ENCODE results near the gene BRPF3. TPM values are rescaled to one million over a fixed set of nuclear protein-coding genes. Genes with fewer than 3 reads are reported as not detected.

BRPF3 gene
- total and polyA plus RNA-seq, 4 donors = 7.5 to 20.0 (median 13.7) TPM

DNA sequence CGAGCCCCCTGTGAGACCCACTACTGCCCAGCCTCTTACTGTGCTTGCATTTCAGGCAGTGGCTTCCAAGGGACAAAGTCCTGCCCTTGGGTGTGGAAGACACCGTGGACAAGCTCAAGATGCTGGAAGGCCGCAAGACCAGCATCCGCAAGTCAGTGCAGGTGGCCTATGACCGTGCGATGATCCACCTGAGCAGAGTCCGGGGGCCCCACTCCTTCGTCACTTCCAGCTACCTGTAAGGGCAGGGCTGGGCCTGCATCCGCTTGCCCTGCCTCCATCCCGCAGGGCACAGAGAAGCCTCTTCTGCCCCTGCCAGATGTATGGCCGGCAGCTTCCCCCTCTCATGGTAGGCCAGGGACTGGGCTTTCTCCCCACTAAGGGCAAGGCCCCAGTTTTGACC lies 33.8 kb downstream of the BRPF3 start:
- H3K4me1 ChIP-seq (ENCODE audit: control insufficient read depth in 4 of 4, insufficient read depth in 4 of 4, low read length in 3 of 4) = no peaks in the 10 kb centered on the region
- no peaks in the 10 kb centered on the region for H3K27me3 ChIP-seq (ENCODE audit: control insufficient read depth in 4 of 4, insufficient read depth in 4 of 4, low read length in 3 of 4)
- no peak for DNase-seq (ENCODE audit: low spot score)
- no peak overlapping the region for H3K4me3 ChIP-seq (ENCODE audit: low read depth in 1 of 3, low read length in 3 of 3)
- H3K9ac ChIP-seq (ENCODE audit: low read depth in 1 of 2, low read length in 2 of 2) = no peak overlapping the region
- no peak overlapping the region for H3K27ac ChIP-seq (ENCODE audit: low read depth in 1 of 2, low read length in 2 of 2)
- H3K9me3 ChIP-seq (ENCODE audit: control insufficient read depth in 4 of 4, low read length in 3 of 4) = no peaks in the 10 kb centered on the region
- TF ChIP-seq FOXA1 (IDR thresholded peaks at IDR 0.05) = no peak
- no peak for TF ChIP-seq HNF4G (IDR thresholded peaks at IDR 0.05)
- TF ChIP-seq, protein P1, sequence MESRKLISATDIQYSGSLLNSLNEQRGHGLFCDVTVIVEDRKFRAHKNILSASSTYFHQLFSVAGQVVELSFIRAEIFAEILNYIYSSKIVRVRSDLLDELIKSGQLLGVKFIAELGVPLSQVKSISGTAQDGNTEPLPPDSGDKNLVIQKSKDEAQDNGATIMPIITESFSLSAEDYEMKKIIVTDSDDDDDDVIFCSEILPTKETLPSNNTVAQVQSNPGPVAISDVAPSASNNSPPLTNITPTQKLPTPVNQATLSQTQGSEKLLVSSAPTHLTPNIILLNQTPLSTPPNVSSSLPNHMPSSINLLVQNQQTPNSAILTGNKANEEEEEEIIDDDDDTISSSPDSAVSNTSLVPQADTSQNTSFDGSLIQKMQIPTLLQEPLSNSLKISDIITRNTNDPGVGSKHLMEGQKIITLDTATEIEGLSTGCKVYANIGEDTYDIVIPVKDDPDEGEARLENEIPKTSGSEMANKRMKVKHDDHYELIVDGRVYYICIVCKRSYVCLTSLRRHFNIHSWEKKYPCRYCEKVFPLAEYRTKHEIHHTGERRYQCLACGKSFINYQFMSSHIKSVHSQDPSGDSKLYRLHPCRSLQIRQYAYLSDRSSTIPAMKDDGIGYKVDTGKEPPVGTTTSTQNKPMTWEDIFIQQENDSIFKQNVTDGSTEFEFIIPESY (IDR thresholded peaks at IDR 0.05) = no peak
- no peak for TF ChIP-seq JUND (IDR thresholded peaks at IDR 0.05)
- no peak for TF ChIP-seq EGR1 (IDR thresholded peaks at IDR 0.05; ENCODE audit: low read depth in 2 of 2)
- TF ChIP-seq MAX (IDR thresholded peaks at IDR 0.05) = no peak
- TF ChIP-seq RXRA (IDR thresholded peaks at IDR 0.05) = no peak
- no peak for TF ChIP-seq TAF1 (conservative IDR thresholded peaks at IDR 0.05)
- TF ChIP-seq GABPA (IDR thresholded peaks at IDR 0.05 in 1 of 2, conservative IDR thresholded peaks at IDR 0.05 in 1 of 2) = no peak
- TF ChIP-seq NR2F2 (IDR thresholded peaks at IDR 0.05) = no peak
- TF ChIP-seq CTCF (IDR thresholded peaks at IDR 0.05; ENCODE audit: low read depth, low read length, missing input control) = no peak
- peaks cover 9 to 63% (median 40%) of the 10 kb centered on the region in 4 donors for H3K36me3 ChIP-seq (ENCODE audit: control insufficient read depth in 4 of 4, insufficient read depth in 3 of 4, low read depth in 1 of 4, low read length in 3 of 4)
- WGBS = 97% methylated on average over 11 of the region's 11 CpGs

DNA sequence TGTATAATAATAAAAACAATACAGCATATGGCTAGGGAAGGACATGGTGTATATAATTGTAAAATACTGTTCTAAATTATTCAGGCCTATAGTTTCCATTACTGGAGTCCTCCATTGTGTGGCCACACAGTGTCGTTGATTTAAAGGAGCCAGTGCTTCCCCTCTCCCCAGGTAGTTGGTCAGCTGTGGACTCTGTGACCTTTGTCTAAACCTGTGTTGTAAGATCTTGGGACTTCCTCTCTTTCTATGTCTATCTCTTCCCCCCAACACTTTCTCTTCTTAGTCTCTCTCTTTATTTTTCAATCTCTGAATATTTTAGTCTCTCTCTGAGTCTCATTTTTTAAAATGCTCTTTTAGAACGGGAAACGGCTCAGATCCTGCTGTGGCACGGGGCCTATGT lies 35.6 kb downstream of the BRPF3 start:
- H3K27ac ChIP-seq (ENCODE audit: low read depth in 1 of 2, low read length in 2 of 2) = no peak overlapping the region
- WGBS = 80% methylated on average over 4 of the region's 4 CpGs
- no peaks in the 10 kb centered on the region for H3K9me3 ChIP-seq (ENCODE audit: control insufficient read depth in 4 of 4, low read length in 3 of 4)
- no peak overlapping the region for H3K4me3 ChIP-seq (ENCODE audit: low read depth in 1 of 3, low read length in 3 of 3)
- H3K27me3 ChIP-seq (ENCODE audit: control insufficient read depth in 4 of 4, insufficient read depth in 4 of 4, low read length in 3 of 4) = no peaks in the 10 kb centered on the region
- H3K4me1 ChIP-seq (ENCODE audit: control insufficient read depth in 4 of 4, insufficient read depth in 4 of 4, low read length in 3 of 4) = no peaks in the 10 kb centered on the region
- no peak overlapping the region for H3K9ac ChIP-seq (ENCODE audit: low read depth in 1 of 2, low read length in 2 of 2)
- DNase-seq (ENCODE audit: low spot score) = no peak
- H3K36me3 ChIP-seq (ENCODE audit: control insufficient read depth in 4 of 4, insufficient read depth in 3 of 4, low read depth in 1 of 4, low read length in 3 of 4) = peaks cover 7 to 53% (median 33%) of the 10 kb centered on the region in 4 donors
- TF ChIP-seq TAF1 (conservative IDR thresholded peaks at IDR 0.05) (no peak), HNF4A (conservative IDR thresholded peaks at IDR 0.05) (no peak), RXRA (IDR thresholded peaks at IDR 0.05) (no peak), YY1 (IDR thresholded peaks at IDR 0.05) (no peak)

DNA sequence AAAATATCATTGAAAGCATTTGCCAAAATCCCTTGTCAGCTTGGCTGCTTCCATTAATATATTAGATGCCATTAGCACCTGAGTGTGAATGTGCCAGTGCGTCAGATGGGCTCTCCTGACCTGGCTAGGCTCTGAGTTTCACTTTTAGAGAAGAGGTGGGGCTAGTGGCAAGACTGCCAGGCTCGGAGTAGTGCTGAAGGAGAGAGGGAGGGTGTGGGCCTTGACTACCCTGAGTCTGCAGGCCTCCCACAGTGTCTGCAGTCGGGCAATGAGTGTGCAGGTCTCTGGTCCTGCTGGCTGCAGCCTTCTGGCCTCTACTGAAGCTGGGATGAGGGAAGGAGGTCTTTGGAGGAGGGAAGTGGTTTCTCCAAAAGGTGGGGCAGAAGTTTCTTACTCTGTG lies 38.8 kb downstream of the BRPF3 start:
- 77% methylated on average over 3 of the region's 3 CpGs for WGBS
- TF ChIP-seq EGR1 (IDR thresholded peaks at IDR 0.05; ENCODE audit: low read depth in 2 of 2) = no peak
- TF ChIP-seq JUND (IDR thresholded peaks at IDR 0.05) = no peak
- TF ChIP-seq YY1 (IDR thresholded peaks at IDR 0.05) = no peak
- Histone ChIP-seq H3K4me1 (ENCODE audit: control insufficient read depth in 4 of 4, insufficient read depth in 4 of 4, low read length in 3 of 4) (no peaks in the 10 kb centered on the region), H3K27me3 (ENCODE audit: control insufficient read depth in 4 of 4, insufficient read depth in 4 of 4, low read length in 3 of 4) (no peaks in the 10 kb centered on the region), H3K9me3 (ENCODE audit: control insufficient read depth in 4 of 4, low read length in 3 of 4) (no peaks in the 10 kb centered on the region), H3K9ac (ENCODE audit: low read depth in 1 of 2, low read length in 2 of 2) (no peak overlapping the region), H3K27ac (ENCODE audit: low read depth in 1 of 2, low read length in 2 of 2) (no peak overlapping the region), H3K4me3 (ENCODE audit: low read depth in 1 of 3, low read length in 3 of 3) (no peak overlapping the region), H3K36me3 (ENCODE audit: control insufficient read depth in 4 of 4, insufficient read depth in 3 of 4, low read depth in 1 of 4, low read length in 3 of 4) (peaks cover 1 to 25% (median 12%) of the 10 kb centered on the region in 4 donors)
- DNase-seq (ENCODE audit: low spot score) = no peak
